Hair follicle dermal papilla cell (primary cell): ENCODE data around the gene NDUFAB1. TPM values are rescaled to one million over a fixed set of nuclear protein-coding genes. Genes with fewer than 3 reads are reported as not detected.

Source experiments
- total RNA-seq: library from RNA; depleted of rRNA; stranded (reverse); fragments of >200 nt; gene quantifications from 2 replicates; pipeline ENCODE4 v1.2.3, GENCODE V29; 2012

The NDUFAB1 gene
- 31.3 and 33.3 TPM in 2 replicates for total RNA-seq

GRCh38 chr16:23595951-23596720 lies at the start of gene NDUFAB1:
Gene NDUFAB1 (minus strand): TSS chr16:23596316. CDS start chr16:23596290, 26 bp downstream.

GRCh38 chr16:23640931-23641765 lies 45.0 kb upstream of the NDUFAB1 start, which contains the start of the genes DCTN5 and PALB2:
Gene DCTN5 (plus strand): TSS chr16:23641466. CDS start chr16:23641543, 77 bp downstream.
Gene PALB2 (minus strand): TSS chr16:23641310. CDS start chr16:23641157, 153 bp downstream.

GRCh38 chr16:23556881-23557778 lies 39.0 kb downstream of the NDUFAB1 start, which contains the start of the genes EARS2 and UBFD1:
Gene EARS2 (minus strand): TSS chr16:23557350. CDS start chr16:23557343, 7 bp downstream.
Gene UBFD1 (plus strand): TSS chr16:23557727. CDS start chr16:23557743, 16 bp downstream.

Other genes with a start within 250 kb of the NDUFAB1 start
- 27.6 and 32.5 TPM in 2 replicates for gene COG7, start 143.1 kb downstream of the NDUFAB1 start, total RNA-seq
- 24.9 and 40.1 TPM in 2 replicates for gene GGA2, start 85.8 kb downstream of the NDUFAB1 start, total RNA-seq
- gene EARS2, start 39.0 kb downstream of the NDUFAB1 start, total RNA-seq: 35.9 and 48.7 TPM in 2 replicates
- gene UBFD1, start 38.6 kb downstream of the NDUFAB1 start, total RNA-seq: 129 and 132 TPM in 2 replicates
- gene PALB2, start 45.0 kb upstream of the NDUFAB1 start, total RNA-seq: 13.1 and 14.1 TPM in 2 replicates
- gene DCTN5, start 45.1 kb upstream of the NDUFAB1 start, total RNA-seq: 44.8 and 47.1 TPM in 2 replicates
- 4.1 and 4.4 TPM in 2 replicates for gene PLK1, start 82.6 kb upstream of the NDUFAB1 start, total RNA-seq
- 0.49 TPM in 1 of 2 replicates, not detected in the other for gene ERN2, start 116.9 kb upstream of the NDUFAB1 start, total RNA-seq
- gene CHP2, start 158.7 kb upstream of the NDUFAB1 start, total RNA-seq: not detected in 2 replicates
- under 0.01 TPM in 1 of 2 replicates, not detected in the other for gene PRKCB, start 239.7 kb upstream of the NDUFAB1 start, total RNA-seq